Omental fat pad (tissue), 4 donors: ENCODE measurements around the gene GPC3. TPM values are rescaled to one million over a fixed set of nuclear protein-coding genes. Genes with fewer than 3 reads are reported as not detected.

Experiments used
- ATAC-seq: fragments of 150-250 bp; one replicate; pipeline ENCODE4 v1.9.1; 2016; ENCODE audit warnings: mild to moderate bottlenecking, moderate library complexity; ENCODE audit not compliant: low FRiP score
- DNase-seq: peaks from one replicate; pipeline ENCODE4 v3.0.0-alpha.2; 2019; ENCODE audit warnings: low spot score
- CTCF ChIP-seq, 3 donors: fragments of 450-650 bp; IDR thresholded peaks; one replicate each; pipeline ENCODE4 v1.5.1; 2016 to 2017; ENCODE audit warnings: antibody characterized with exemption in 3 of 3, mild to moderate bottlenecking in 3 of 3, moderate library complexity in 2 of 3
- total RNA-seq, 4 donors: library from RNA; depleted of rRNA; stranded (reverse); fragments of >200 nt; gene quantifications; one replicate each; pipeline ENCODE4 v1.1.0, GENCODE V29; 2016

The GPC3 gene
- total RNA-seq, 4 donors from 2014 or later = 48.9 to 146 (median 77.1) TPM

DNA sequence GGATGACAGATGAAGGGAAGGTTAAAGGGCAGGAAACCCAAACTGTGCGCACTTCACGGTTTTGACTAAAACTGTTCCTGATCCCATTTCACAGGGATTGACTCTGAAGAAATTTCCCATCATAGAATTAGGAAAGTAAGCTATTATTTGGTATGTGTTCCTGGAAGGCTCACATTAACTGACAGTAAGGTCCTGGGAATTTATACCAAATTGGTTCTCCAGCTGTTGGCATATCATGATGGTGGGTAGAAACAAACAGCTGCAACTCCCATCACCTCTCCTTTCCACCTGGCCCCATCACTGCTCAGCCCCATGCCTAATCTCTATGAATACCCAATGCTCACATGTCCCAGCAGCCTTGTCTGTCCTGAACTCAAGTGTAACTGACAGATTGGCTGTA, 121.2 kb downstream of the GPC3 start:
- DNase-seq (no peak), ATAC-seq (no peak)
- TF ChIP-seq CTCF (IDR thresholded peaks at IDR 0.05) = no peak

- ATAC-seq = peak; percentile 75
These were observed 125.5 kb downstream of the GPC3 start for GRCh38 chrX:133859860-133860259.

GRCh38 chrX:133859336-133859735, 126.1 kb downstream of the GPC3 start:
- ATAC-seq = no peak

More at GRCh38 chrX:133859860-133860259, 125.5 kb downstream of the GPC3 start:
- no peak for DNase-seq
- TF ChIP-seq CTCF (IDR thresholded peaks at IDR 0.05) = no peak

DNA sequence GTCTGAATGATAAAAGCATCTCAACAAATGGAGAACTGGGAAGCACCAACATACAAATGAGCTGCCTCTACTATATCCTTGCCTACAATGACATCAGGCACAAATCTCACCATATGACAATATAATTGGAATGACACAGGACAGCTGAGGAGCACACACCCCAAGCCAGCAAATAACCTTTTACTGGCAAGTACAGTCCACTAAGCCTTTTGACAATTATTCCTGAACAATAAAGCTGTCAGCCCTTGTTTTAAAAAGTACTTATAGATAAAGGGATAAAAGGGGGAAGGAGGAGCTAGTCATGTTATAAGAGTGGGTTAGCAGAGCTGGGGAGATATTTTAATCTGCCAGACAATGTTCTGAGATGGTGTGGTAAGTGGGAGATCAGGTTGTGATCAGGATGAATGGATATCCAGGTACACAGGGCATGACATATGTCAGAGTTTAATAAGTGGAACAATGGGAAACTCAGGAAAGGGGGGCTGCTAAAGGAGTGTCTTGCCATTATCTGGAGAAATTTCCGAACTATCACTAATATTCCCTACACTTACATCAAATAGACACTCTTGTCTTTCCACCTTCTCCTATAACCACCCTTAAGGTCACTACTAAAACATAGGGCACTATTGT, 127.6 kb downstream of the GPC3 start:
- no peak for ATAC-seq
- DNase-seq = no peak
- TF ChIP-seq CTCF (IDR thresholded peaks at IDR 0.05) = no peak

More at GRCh38 chrX:133859336-133859735, 126.1 kb downstream of the GPC3 start:
- TF ChIP-seq CTCF (IDR thresholded peaks at IDR 0.05) = no peak
- DNase-seq = no peak

DNA sequence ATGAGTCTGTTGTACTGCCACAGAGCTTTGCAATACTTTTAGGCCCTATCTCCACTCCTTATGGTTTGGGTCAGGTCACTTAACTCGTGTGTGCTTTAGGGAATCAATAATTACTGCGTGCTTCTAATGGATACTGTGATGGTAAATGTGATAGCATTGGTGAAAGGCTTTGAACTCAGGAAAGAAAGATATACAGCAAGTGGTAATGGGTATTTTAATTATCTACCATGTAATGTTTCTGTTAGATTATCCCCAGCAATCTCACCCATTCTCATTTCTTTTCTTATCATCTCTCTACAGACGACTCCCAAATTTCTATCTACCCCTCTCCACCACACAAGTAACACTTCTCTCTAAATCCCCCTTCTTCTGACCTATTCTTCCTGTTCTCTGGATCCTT, 128.6 kb downstream of the GPC3 start:
- no peak for DNase-seq
- no peak for TF ChIP-seq CTCF (IDR thresholded peaks at IDR 0.05)
- ATAC-seq = no peak

- no peak for TF ChIP-seq CTCF (IDR thresholded peaks at IDR 0.05)
- DNase-seq = no peak
- ATAC-seq = no peak
These were observed 131.1 kb downstream of the GPC3 start for GRCh38 chrX:133854290-133854689.

GRCh38 chrX:133852837-133853356, 132.5 kb downstream of the GPC3 start:
- ATAC-seq = no peak
- TF ChIP-seq CTCF (IDR thresholded peaks at IDR 0.05) = no peak
- no peak for DNase-seq
